H9 (cell line): ENCODE results near the gene MTG1. TPM values are rescaled to one million over a fixed set of nuclear protein-coding genes. Genes with fewer than 3 reads are reported as not detected.

ENCODE experiments used
- DNase-seq: peaks from one replicate; pipeline ENCODE4 v3.0.0-alpha.2; 2017
- H2AFZ ChIP-seq: one replicate; pipeline ENCODE4 v1.6.1; 2013; ENCODE audit warnings: mild to moderate bottlenecking, low read length, control low read depth, moderate library complexity
- H2AK5ac ChIP-seq: 2 replicates; pipeline ENCODE4 v1.6.1; 2013; ENCODE audit warnings: low read length, control low read depth, mixed read lengths; ENCODE audit not compliant: insufficient read length
- H2BK120ac ChIP-seq: one replicate; pipeline ENCODE4 v1.6.1; 2013; ENCODE audit warnings: low read depth, mild to moderate bottlenecking, low read length, control low read depth, inconsistent platforms; ENCODE audit not compliant: poor library complexity, severe bottlenecking
- H2BK12ac ChIP-seq: 2 replicates; pipeline ENCODE4 v1.6.1; 2013; ENCODE audit warnings: low read length, control low read depth, mixed read lengths, low read depth; ENCODE audit not compliant: insufficient read length
- H2BK15ac ChIP-seq: 2 replicates; pipeline ENCODE4 v1.6.1; 2013; ENCODE audit warnings: low read depth, low read length, control low read depth
- H2BK20ac ChIP-seq: one replicate; pipeline ENCODE4 v1.6.1; 2013; ENCODE audit warnings: low read depth, mild to moderate bottlenecking, low read length, control low read depth, inconsistent platforms; ENCODE audit not compliant: poor library complexity, severe bottlenecking
- H2BK5ac ChIP-seq: 2 replicates; pipeline ENCODE4 v1.6.1; 2013; ENCODE audit warnings: low read length, control low read depth, mixed read lengths; ENCODE audit not compliant: insufficient read length
- H3K14ac ChIP-seq: 2 replicates; pipeline ENCODE4 v1.6.1; 2013; ENCODE audit warnings: low read length, control low read depth; ENCODE audit not compliant: insufficient read depth
- H3K18ac ChIP-seq: 2 replicates; pipeline ENCODE4 v1.6.1; 2013; ENCODE audit warnings: low read depth, mild to moderate bottlenecking, mixed read lengths, low read length, control low read depth; ENCODE audit not compliant: insufficient read length
- H3K23ac ChIP-seq: 2 replicates; pipeline ENCODE4 v1.6.1; 2013; ENCODE audit warnings: low read length, control low read depth, mixed read lengths, low read depth; ENCODE audit not compliant: insufficient read length
- H3K23me2 ChIP-seq: 2 replicates; pipeline ENCODE4 v1.6.1; 2013; ENCODE audit warnings: low read depth, mild to moderate bottlenecking, mixed read lengths, low read length, control low read depth; ENCODE audit not compliant: insufficient read length, poor library complexity, severe bottlenecking
- H3K27ac ChIP-seq: 2 replicates; pipeline ENCODE4 v1.5.1; 2013; ENCODE audit warnings: low read length, control low read depth, mixed read lengths, low read depth; ENCODE audit not compliant: insufficient read length
- H3K27me3 ChIP-seq: 2 replicates; pipeline ENCODE4 v1.6.1; 2013; ENCODE audit warnings: low read length, control low read depth, inconsistent platforms; ENCODE audit not compliant: insufficient read depth
- H3K4ac ChIP-seq: 2 replicates; pipeline ENCODE4 v1.6.1; 2013; ENCODE audit warnings: low read depth, mild to moderate bottlenecking, control low read depth, inconsistent platforms, low read length, moderate library complexity
- H3K4me1 ChIP-seq: 2 replicates; pipeline ENCODE4 v1.6.1; 2013; ENCODE audit warnings: low read length, control low read depth, inconsistent platforms; ENCODE audit not compliant: insufficient read depth
- H3K4me2 ChIP-seq: 2 replicates; pipeline ENCODE4 v1.6.1; 2013; ENCODE audit warnings: low read length, control low read depth, mixed read lengths; ENCODE audit not compliant: insufficient read length, insufficient read depth
- H3K56ac ChIP-seq: 2 replicates; pipeline ENCODE4 v1.6.1; 2013; ENCODE audit warnings: low read depth, mild to moderate bottlenecking, mixed read lengths, low read length, control low read depth; ENCODE audit not compliant: insufficient read length
- H3K79me1 ChIP-seq: 2 replicates; pipeline ENCODE4 v1.6.1; 2013; ENCODE audit warnings: low read depth, mild to moderate bottlenecking, moderate library complexity, low read length, control low read depth, inconsistent platforms; ENCODE audit not compliant: insufficient read depth, poor library complexity, severe bottlenecking
- H3K79me2 ChIP-seq: 2 replicates; pipeline ENCODE4 v1.6.1; 2013; ENCODE audit warnings: low read length, control low read depth, inconsistent platforms; ENCODE audit not compliant: insufficient read depth
- H3K9ac ChIP-seq: 2 replicates; pipeline ENCODE4 v1.6.1; 2013; ENCODE audit warnings: low read length, control low read depth, mixed read lengths; ENCODE audit not compliant: insufficient read length; ENCODE audit errors: extremely low read depth
- H3K9me3 ChIP-seq: one replicate; pipeline ENCODE4 v1.6.1; 2013; ENCODE audit warnings: low read depth, low read length, inconsistent platforms; ENCODE audit not compliant: control insufficient read depth
- H3T11ph ChIP-seq: one replicate; pipeline ENCODE4 v1.6.1; 2013; ENCODE audit warnings: mild to moderate bottlenecking, low read length, control low read depth, inconsistent platforms
- H4K20me1 ChIP-seq: one replicate; pipeline ENCODE4 v1.6.1; 2013; ENCODE audit not compliant: control insufficient read depth, insufficient read length, insufficient read depth
- H4K5ac ChIP-seq: 2 replicates; pipeline ENCODE4 v1.6.1; 2013; ENCODE audit warnings: low read depth, mild to moderate bottlenecking, mixed read lengths, low read length, control low read depth; ENCODE audit not compliant: insufficient read length
- H4K8ac ChIP-seq: replicated peaks from 2 replicates; pipeline ENCODE4 v1.6.1; 2013; ENCODE audit warnings: low read length, control low read depth, mixed read lengths, low read depth; ENCODE audit not compliant: insufficient read length
- H4K91ac ChIP-seq: 2 replicates; pipeline ENCODE4 v1.6.1; 2013; ENCODE audit warnings: low read depth, mild to moderate bottlenecking, moderate library complexity, mixed read lengths, low read length, control low read depth; ENCODE audit not compliant: insufficient read length
- H3K27ac Mint-ChIP-seq, 3 experiments: 2 replicates in 2 of 3; 3 replicates in 1 of 3; pipeline ENCODE4 v1.8.0; 2020 to 2021; ENCODE audit warnings: mixed read lengths in 3 of 3, mild to moderate bottlenecking in 1 of 3, moderate library complexity in 1 of 3
- H3K27me3 Mint-ChIP-seq: 2 replicates; pipeline ENCODE4 v1.8.0; 2021; ENCODE audit warnings: low read depth, mild to moderate bottlenecking, moderate library complexity, mixed read lengths
- H3K36me3 Mint-ChIP-seq, 3 experiments: 2 replicates in 2 of 3; 3 replicates in 1 of 3; pipeline ENCODE4 v1.8.0; 2020 to 2021; ENCODE audit warnings: low read depth in 3 of 3, mixed read lengths in 3 of 3; ENCODE audit not compliant: insufficient read depth in 1 of 3
- H3K4me1 Mint-ChIP-seq, 2 experiments: 2 replicates each; pipeline ENCODE4 v1.8.0; 2020; ENCODE audit warnings: mixed read lengths in 2 of 2
- H3K4me3 Mint-ChIP-seq, 2 experiments: 2 replicates in 1 of 2; 3 replicates in 1 of 2; pipeline ENCODE4 v1.8.0; 2020 to 2021; ENCODE audit warnings: mild to moderate bottlenecking in 2 of 2, mixed read lengths in 2 of 2, moderate library complexity in 1 of 2
- H3K9me3 Mint-ChIP-seq, 2 experiments: 2 replicates in 1 of 2; 3 replicates in 1 of 2; pipeline ENCODE4 v1.8.0; 2020; ENCODE audit warnings: mild to moderate bottlenecking in 2 of 2, mixed read lengths in 2 of 2, moderate library complexity in 1 of 2
- CTCF ChIP-seq: fragments of 200-600 bp; sonication (generic); conservative IDR thresholded peaks from 3 replicates; pipeline ENCODE4 v1.8.0; 2021; ENCODE audit warnings: antibody characterized with exemption, mild to moderate bottlenecking
- whole genome bisulfite sequencing: extraction: QIAGEN DNeasy Blood & Tissue Kit; methylation state at CpG from one replicate; pipeline ENCODE4 v1.1.7; 2013; ENCODE audit warnings: missing lambda C conversion rate, low lambda C conversion rate, mixed read lengths; ENCODE audit not compliant: insufficient read length; ENCODE audit errors: extremely low coverage; 5-methylcytosine and 5-hydroxymethylcytosine counted together
- total RNA-seq: library from RNA; stranded (reverse); gene quantifications from 2 replicates; pipeline ENCODE4 v1.2.1, GENCODE V29; 2021

The MTG1 gene
- total RNA-seq, 1 experiment from 2014 or later, result 65.3 TPM

GRCh38 chr10:133400624-133401424, 6.9 kb downstream of the MTG1 start:
- Histone ChIP-seq H3T11ph (no peak overlapping the region), H2AFZ (no peak overlapping the region), H3K4ac (no peak overlapping the region), H3K79me1 (no peaks in the 10 kb centered on the region), H3K9me3 (no peaks in the 10 kb centered on the region), H3K9ac (no peak overlapping the region), H3K27me3 (no peaks in the 10 kb centered on the region), H4K91ac (no peak overlapping the region), H3K23ac (no peak overlapping the region), H3K4me1 (no peaks in the 10 kb centered on the region), H3K14ac (no peak overlapping the region), H3K23me2 (no peaks in the 10 kb centered on the region), H3K27ac (no peak overlapping the region), H2BK20ac (no peak overlapping the region), H4K20me1 (no peaks in the 10 kb centered on the region), H3K18ac (no peak overlapping the region), H3K4me2 (no peak overlapping the region), H2BK120ac (no peak overlapping the region), H2BK5ac (no peak overlapping the region), H3K79me2 (peaks cover 1% of the 10 kb centered on the region; the same call in 1 of the 2 replicates), H4K8ac (no peak overlapping the region), H2BK12ac (no peak overlapping the region), H2AK5ac (no peak overlapping the region), H2BK15ac (no peak overlapping the region), H4K5ac (no peak overlapping the region), H3K56ac (no peak overlapping the region)
- Mint-ChIP-seq H3K4me1 (no peaks in the 10 kb centered on the region), H3K36me3 (peaks cover 64 to 89% (median 87%) of the 10 kb centered on the region in 3 experiments; a peak in 6 of 7 replicates), H3K27me3 (no peaks in the 10 kb centered on the region), H3K9me3 (no peaks in the 10 kb centered on the region), H3K4me3 (no peak overlapping the region), H3K27ac (0 out of 7 replicates have a peak overlapping the region, but pooled peaks of 1 of the 3 experiments have one; percentile 46)
- DNase-seq, result no peak
- no peak for TF ChIP-seq CTCF
- WGBS, result no CpG with 5 or more reads among the region's 10 CpGs
